Keratinocyte (primary cell): ENCODE results near the gene BET1L. TPM values are rescaled to one million over a fixed set of nuclear protein-coding genes. Genes with fewer than 3 reads are reported as not detected.

Source experiments
- DNase-seq: peaks from one replicate; pipeline ENCODE4 v3.0.0-alpha.2; 2011; ENCODE audit warnings: low read depth, missing footprints, low spot score
- FAIRE-seq: peaks from 2 replicates; lab custom pipeline; 2011; peaks lifted over from hg19 to GRCh38; lab: Jason Lieb, UNC
- H2AFZ ChIP-seq: 2 replicates; pipeline ENCODE4 v1.6.0; 2012; ENCODE audit warnings: low read length, control low read depth, inconsistent platforms; ENCODE audit not compliant: control insufficient read depth
- H3K27ac ChIP-seq: 2 replicates; pipeline ENCODE4 v1.5.1; 2011; ENCODE audit warnings: low read length; ENCODE audit not compliant: control insufficient read depth, insufficient read depth
- H3K27me3 ChIP-seq: 3 replicates; pipeline ENCODE4 v1.6.0; 2011; ENCODE audit warnings: low read length; ENCODE audit not compliant: control insufficient read depth, insufficient read depth; ENCODE audit errors: extremely low read depth
- H3K36me3 ChIP-seq, 2 experiments: 2 replicates in 1 of 2; 3 replicates in 1 of 2; pipeline ENCODE4 v1.5.1; 2011; ENCODE audit warnings: low read length in 2 of 2, mild to moderate bottlenecking in 1 of 2; ENCODE audit not compliant: control insufficient read depth in 2 of 2, insufficient read depth in 2 of 2; ENCODE audit errors: extremely low read depth in 1 of 2
- H3K4me1 ChIP-seq: 3 replicates; pipeline ENCODE4 v1.5.1; 2011; ENCODE audit warnings: low read length; ENCODE audit not compliant: control insufficient read depth, insufficient read depth; ENCODE audit errors: extremely low read depth
- H3K4me2 ChIP-seq: 3 replicates; pipeline ENCODE4 v1.6.0; 2011; ENCODE audit warnings: low read depth, low read length; ENCODE audit not compliant: control insufficient read depth, insufficient read depth; ENCODE audit errors: extremely low read depth
- H3K4me3 ChIP-seq, 3 experiments: fragments of 200-600 bp in 1 of 3; sonication (generic) in 1 of 3; 2 replicates in 2 of 3; 3 replicates in 1 of 3; pipeline ENCODE4 v1.5.1; 2011 to 2016; ENCODE audit warnings: low read length in 3 of 3, mild to moderate bottlenecking in 3 of 3, control low read depth in 2 of 3, inconsistent platforms in 1 of 3, low read depth in 1 of 3, mixed read lengths in 1 of 3, mixed run types in 1 of 3, moderate library complexity in 1 of 3; ENCODE audit not compliant: control insufficient read depth in 2 of 3, insufficient read depth in 2 of 3; ENCODE audit errors: extremely low read depth in 1 of 3
- H3K79me2 ChIP-seq: 2 replicates; pipeline ENCODE4 v1.6.0; 2012; ENCODE audit warnings: low read length; ENCODE audit not compliant: control insufficient read depth, insufficient read depth
- H3K9ac ChIP-seq: 3 replicates; pipeline ENCODE4 v1.6.0; 2011; ENCODE audit warnings: low read length; ENCODE audit not compliant: control insufficient read depth, insufficient read depth; ENCODE audit errors: extremely low read depth
- H3K9me1 ChIP-seq: 3 replicates; pipeline ENCODE4 v1.6.0; 2011; ENCODE audit warnings: low read length; ENCODE audit not compliant: control insufficient read depth, insufficient read depth; ENCODE audit errors: extremely low read depth
- H3K9me3 ChIP-seq: 2 replicates; pipeline ENCODE4 v1.5.1; 2012; ENCODE audit warnings: low read depth, low read length; ENCODE audit not compliant: control insufficient read depth
- H4K20me1 ChIP-seq: 3 replicates; pipeline ENCODE4 v1.6.0; 2011; ENCODE audit warnings: low read length; ENCODE audit not compliant: control insufficient read depth, insufficient read depth; ENCODE audit errors: extremely low read depth
- CTCF ChIP-seq, 3 experiments: IDR thresholded peaks in 1 of 3; conservative IDR thresholded peaks in 1 of 3; optimal IDR thresholded peaks in 1 of 3; 2 replicates in 2 of 3; 3 replicates in 1 of 3; pipeline versions ENCODE3 to v1.5.1; 2011; ENCODE audit warnings: low read length in 3 of 3, mild to moderate bottlenecking in 3 of 3, moderate library complexity in 2 of 3, control low read depth in 1 of 3, inconsistent platforms in 1 of 3; ENCODE audit not compliant: insufficient read depth in 2 of 3; ENCODE audit errors: extremely low read depth in 1 of 3
- EZH2 ChIP-seq: IDR thresholded peaks from one replicate; pipeline ENCODE4 v1.6.1; 2012; ENCODE audit warnings: inconsistent platforms, mild to moderate bottlenecking, low read length, moderate library complexity
- dilution Hi-C: fragments of 300-500 bp; cut with MboI; formaldehyde crosslinking; loops from one replicate; pipeline ENCODE4 v1.7.0; 2020; ENCODE audit warnings: low sequenced_read_pairs; ENCODE audit not compliant: extremely low pct_ligation_motif_present
- polyA plus RNA-seq, 5 experiments: library from polyadenylated mRNA; depleted of rRNA in 3 of 5; stranded (reverse) in 3 of 5; stranded (forward) in 1 of 5; unstranded in 1 of 5; fragments of >200 nt; gene quantifications; 1 replicate in 1 of 5; 2 replicates in 3 of 5; 3 replicates in 1 of 5; pipeline versions ENCODE4 v1.2.1 to v1.2.3, GENCODE V29; 2011 to 2012; ENCODE audit warnings: missing spikeins in 2 of 5, low read depth in 1 of 5, low replicate concordance in 1 of 5

The BET1L gene
- polyA plus RNA-seq, 1 donor (not counting 4 experiments of a cell fraction or from before 2014, with no cell fraction given) = 27.0 TPM

GRCh38 chr11:251550-251949 lies 44.4 kb upstream of the BET1L start:
- no peak overlapping the region for H3K27ac ChIP-seq
- no peak for FAIRE-seq

GRCh38 chr11:250740-251299 lies 43.6 kb upstream of the BET1L start:
- Histone ChIP-seq H3K27me3 (no peaks in the 10 kb centered on the region), H3K9me1 (no peaks in the 10 kb centered on the region), H3K36me3 (peaks cover 29 to 44% of the 10 kb centered on the region in 2 experiments), H4K20me1 (no peaks in the 10 kb centered on the region), H3K4me1 (no peaks in the 10 kb centered on the region), H3K9ac (no peak overlapping the region), H3K9me3 (no peaks in the 10 kb centered on the region), H3K4me2 (no peak overlapping the region), H2AFZ (no peak overlapping the region), H3K4me3 (no peak overlapping the region), H3K27ac (no peak overlapping the region), H3K79me2 (no peaks in the 10 kb centered on the region)
- no peak for DNase-seq
- TF ChIP-seq EZH2 (no peak), CTCF (optimal IDR thresholded peaks at IDR 0.05 in 1 of 3, IDR thresholded peaks at IDR 0.05 in 1 of 3, conservative IDR thresholded peaks at IDR 0.05 in 1 of 3; ENCODE audit: extremely low read depth in 1 of 3, insufficient read depth in 2 of 3, low read length in 3 of 3) (peak; percentile 57 to 77 (median 67))
- dilution Hi-C loops = no loop called here
- FAIRE-seq = no peak

More at GRCh38 chr11:251550-251949, 44.4 kb upstream of the BET1L start:
- H3K9me1 ChIP-seq = no peaks in the 10 kb centered on the region
- H3K36me3 ChIP-seq = peaks cover 28 to 39% of the 10 kb centered on the region in 2 experiments
- H4K20me1 ChIP-seq = no peaks in the 10 kb centered on the region
- dilution Hi-C loops = no loop called here
- no peak for DNase-seq
- no peaks in the 10 kb centered on the region for H3K79me2 ChIP-seq
- H2AFZ ChIP-seq = no peak overlapping the region
- no peak for TF ChIP-seq CTCF (optimal IDR thresholded peaks at IDR 0.05 in 1 of 3, IDR thresholded peaks at IDR 0.05 in 1 of 3, conservative IDR thresholded peaks at IDR 0.05 in 1 of 3; ENCODE audit: extremely low read depth in 1 of 3, insufficient read depth in 2 of 3, low read length in 3 of 3)
- no peak for TF ChIP-seq EZH2
- H3K27me3 ChIP-seq = no peaks in the 10 kb centered on the region
- H3K9me3 ChIP-seq = no peaks in the 10 kb centered on the region
- no peaks in the 10 kb centered on the region for H3K4me1 ChIP-seq
- no peak overlapping the region for H3K4me3 ChIP-seq
- no peak overlapping the region for H3K4me2 ChIP-seq
- no peak overlapping the region for H3K9ac ChIP-seq
